GM12878 (cell line): Measurements from ENCODE around the gene SKAP1. TPM values are rescaled to one million over a fixed set of nuclear protein-coding genes. Genes with fewer than 3 reads are reported as not detected.

Experiments used
- ATAC-seq: fragments of 200-7000 bp; cut with Tn5 transposase; 3 replicates; pipeline ENCODE4 v1.9.1; 2020; ENCODE audit warnings: mild to moderate bottlenecking, moderate library complexity
- BruUV-seq: library from RNA; stranded (reverse); fragments of 400-500 nt; replicated peaks from 2 replicates; lab custom pipeline; 2021; lab: Mats Ljungman, UMichigan
- CTCF ChIA-PET: fragments of 300-600 bp; sonication (Branson Sonifier 250); formaldehyde crosslinking; extraction: SDS; loops from one replicate; lab custom pipeline; 2021; ENCODE audit warnings: inconsistent platforms; lab: Yijun Ruan, JAX
- POLR2A ChIA-PET: fragments of 350-600 bp; formaldehyde crosslinking; extraction: SDS; loops from one replicate; lab custom pipeline; 2021; ENCODE audit warnings: inconsistent platforms; lab: Charles Lee
- RAD21 ChIA-PET: fragments of 300-600 bp; sonication (Branson Sonifier 250); formaldehyde crosslinking; loops from one replicate; lab custom pipeline; 2023; ENCODE audit warnings: antibody characterized with exemption; ENCODE audit not compliant: unreplicated experiment; lab: Charles Lee
- SMC1A ChIA-PET: fragments of 300-600 bp; sonication (Branson Sonifier 250); formaldehyde crosslinking; loops from one replicate; lab custom pipeline; 2023; ENCODE audit not compliant: unreplicated experiment, uncharacterized antibody; lab: Charles Lee
- DNase-seq: peaks from one replicate; pipeline ENCODE4 v3.0.0-alpha.2; 2011; ENCODE audit warnings: low read depth, low spot score
- FAIRE-seq: peaks from 3 replicates; lab custom pipeline; 2011; peaks lifted over from hg19 to GRCh38; lab: Jason Lieb, UNC
- H2AFZ ChIP-seq: 2 replicates; pipeline ENCODE4 v1.6.0; 2011; ENCODE audit warnings: low read depth, low read length, control low read depth; ENCODE audit not compliant: control insufficient read depth
- H3K27ac ChIP-seq: 2 replicates; pipeline ENCODE4 v1.5.1; 2011; ENCODE audit warnings: control low read depth; ENCODE audit not compliant: control insufficient read depth, insufficient read depth
- H3K27me3 ChIP-seq, 2 experiments: replicated peaks in 1 of 2; 2 replicates each; pipeline versions ENCODE4 v1.6.0 to v1.6.1; 2011; ENCODE audit warnings: low read length in 1 of 2; ENCODE audit not compliant: control insufficient read depth in 2 of 2, insufficient read depth in 2 of 2
- H3K36me3 ChIP-seq, 2 experiments: 2 replicates each; pipeline ENCODE4 v1.5.1; 2011; ENCODE audit warnings: low read length in 1 of 2; ENCODE audit not compliant: control insufficient read depth in 2 of 2, insufficient read depth in 2 of 2
- H3K4me1 ChIP-seq: 2 replicates; pipeline ENCODE4 v1.6.1; 2011; ENCODE audit warnings: mild to moderate bottlenecking, low read length, moderate library complexity, mixed read lengths; ENCODE audit not compliant: control insufficient read depth, insufficient read depth
- H3K4me2 ChIP-seq: 2 replicates; pipeline ENCODE4 v1.6.0; 2011; ENCODE audit warnings: control low read depth; ENCODE audit not compliant: control insufficient read depth, insufficient read depth
- H3K4me3 ChIP-seq: fragments of 200-600 bp; sonication (generic); 2 replicates; pipeline ENCODE4 v1.5.1; 2016
- H3K79me2 ChIP-seq: 2 replicates; pipeline ENCODE4 v1.6.0; 2011; ENCODE audit warnings: low read length; ENCODE audit not compliant: control insufficient read depth, insufficient read depth
- H3K9ac ChIP-seq: 2 replicates; pipeline ENCODE4 v1.8.0; 2011; ENCODE audit warnings: low read length, control low read depth, mixed read lengths; ENCODE audit not compliant: control insufficient read depth, insufficient read depth
- H3K9me3 ChIP-seq: replicated peaks from 3 replicates; pipeline ENCODE4 v1.5.1; 2011; ENCODE audit warnings: mild to moderate bottlenecking, low read length; ENCODE audit not compliant: control insufficient read depth, insufficient read depth
- H4K20me1 ChIP-seq: 2 replicates; pipeline ENCODE4 v1.6.0; 2011; ENCODE audit not compliant: control insufficient read depth, insufficient read depth
- ATF7 ChIP-seq: fragments of 450-650 bp; IDR thresholded peaks from 2 replicates; pipeline ENCODE4 v1.6.1; 2016; ENCODE audit warnings: low read depth, mild to moderate bottlenecking
- BCL3 ChIP-seq: IDR thresholded peaks from 2 replicates; pipeline ENCODE4 v1.6.1; 2011; ENCODE audit warnings: borderline replicate concordance, low read depth, mild to moderate bottlenecking, moderate library complexity, low read length; ENCODE audit not compliant: insufficient read depth, poor library complexity, severe bottlenecking
- CBX5 ChIP-seq: sonication (generic); IDR thresholded peaks from 2 replicates; pipeline ENCODE4 v1.6.1; 2016; ENCODE audit warnings: low read depth, moderate library complexity, mild to moderate bottlenecking, inconsistent platforms
- GATAD2B ChIP-seq: fragments of 450-650 bp; conservative IDR thresholded peaks from 2 replicates; pipeline ENCODE4 v1.6.1; 2017; ENCODE audit warnings: low read depth, mild to moderate bottlenecking, moderate library complexity
- MEF2A ChIP-seq: IDR thresholded peaks from 2 replicates; pipeline ENCODE4 v1.6.1; 2011; ENCODE audit warnings: low read depth, mild to moderate bottlenecking, low read length, moderate library complexity; ENCODE audit not compliant: insufficient read depth
- PRDM15 ChIP-seq: fragments of 450-650 bp; formaldehyde crosslinking; IDR thresholded peaks from 2 replicates; pipeline ENCODE4 v1.4.0; 2020; ENCODE audit warnings: mild to moderate bottlenecking, moderate library complexity
- RFX5 ChIP-seq: IDR thresholded peaks from 2 replicates; pipeline ENCODE4 v1.6.1; 2011; ENCODE audit warnings: low read depth, low read length, improper control_type of control experiment
- TCF12 ChIP-seq: IDR thresholded peaks from 2 replicates; pipeline ENCODE4 v1.6.1; 2011; ENCODE audit warnings: low read depth, mild to moderate bottlenecking, low read length
- ZBTB4 ChIP-seq: fragments of 450-650 bp; formaldehyde crosslinking; IDR thresholded peaks from 2 replicates; pipeline ENCODE4 v1.4.0; 2022; ENCODE audit warnings: mild to moderate bottlenecking, moderate library complexity
- ZNF622 ChIP-seq: fragments of 450-650 bp; IDR thresholded peaks from 2 replicates; pipeline ENCODE4 v1.6.1; 2017; ENCODE audit warnings: mild to moderate bottlenecking, inconsistent platforms
- WGBS: methylation state at CpG from one replicate; pipeline ENCODE4 v1.1.6; 2016; ENCODE audit warnings: low lambda C conversion rate; ENCODE audit not compliant: insufficient replicate concordance, insufficient coverage; ENCODE audit errors: missing lambda C conversion rate; 5-methylcytosine and 5-hydroxymethylcytosine counted together
- in situ Hi-C: fragments of 300-500 bp; cut with MboI; formaldehyde crosslinking; loops from 9 replicates; pipeline ENCODE4 v1.14.3; 2018; ENCODE audit warnings: mixed read lengths
- intact Hi-C: fragments of 100-400 bp; cut with micrococcal nuclease; formaldehyde crosslinking; loops from one replicate; pipeline ENCODE4 v1.14.2; 2022; ENCODE audit not compliant: unreplicated experiment
- polyA plus RNA-seq, 11 experiments: library from polyadenylated mRNA; depleted of rRNA in 4 of 11; unstranded in 6 of 11; stranded (reverse) in 5 of 11; fragments of >200 nt; fragmentation: Nextera tagmentation in 4 of 11; fragmentation: Illumina TruSeq in 1 of 11; extraction: Ambion mirVana in 4 of 11; extraction: Trizol in 1 of 11; gene quantifications; 1 replicate in 1 of 11; 2 replicates in 10 of 11; pipeline versions ENCODE4 v1.2.1 to v1.2.3, GENCODE V29; 2011 to 2016; ENCODE audit warnings: inconsistent platforms in 2 of 11, missing spikeins in 2 of 11, low read depth in 1 of 11
- total RNA-seq, 4 experiments: library from RNA; depleted of rRNA in 3 of 4; stranded (reverse); fragments of >200 nt in 3 of 4; fragmentation: Illumina TruSeq in 1 of 4; extraction: Trizol in 1 of 4; gene quantifications; 2 replicates each; pipeline versions ENCODE4 v1.2.1 to v1.2.3, GENCODE V29; 2013 to 2021
- TF ChIP-seq, protein P1 (sequence below): fragments of 450-650 bp; IDR thresholded peaks from 2 replicates; pipeline ENCODE4 v1.6.1; 2017; ENCODE audit warnings: mild to moderate bottlenecking

The SKAP1 gene
- total and polyA plus RNA-seq, 10 of the 15 experiments (the other 5 are each of a cell fraction or from before 2014, with no cell fraction given) = 17.1 to 97.6 (median 35.9) TPM

DNA sequence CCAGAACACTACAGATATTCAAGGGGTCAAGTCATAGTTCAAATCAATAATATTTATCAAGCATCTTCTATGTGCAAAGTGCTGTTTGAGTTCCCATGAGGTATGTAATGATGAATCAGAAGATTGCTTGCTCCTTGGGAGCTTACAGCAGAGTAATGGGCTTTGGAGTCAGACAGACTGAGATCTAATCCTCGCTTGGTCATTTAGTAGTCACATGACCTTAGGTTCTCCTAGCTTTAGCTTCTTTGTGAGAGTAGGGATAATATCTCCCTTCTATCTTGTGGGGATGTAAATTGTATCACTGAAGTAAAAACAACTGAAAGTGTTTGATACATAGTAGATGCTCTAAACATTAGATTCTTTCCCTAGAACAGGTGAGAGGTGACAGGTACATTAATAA lies 292.4 kb downstream of the SKAP1 start:
- FAIRE-seq (no peak), DNase-seq (no peak), ATAC-seq (no peak)
- no peaks in the 10 kb centered on the region for H4K20me1 ChIP-seq
- H3K9ac ChIP-seq = no peak overlapping the region
- H3K36me3 ChIP-seq = no peaks in the 10 kb centered on the region; a peak in 2 of 4 replicates
- ChIA-PET POLR2A (interaction anchor here (0.5 kb wide), 1 partner anchor 47 kb away, joined by 3 read pairs; no protein-coding TSS in a partner anchor), CTCF (interaction anchor here (0.6 to 1.3 kb wide), 3 partner anchors 37 to 355 kb away, joined by 3 to 8 read pairs (median 3); no protein-coding TSS in a partner anchor), SMC1A (interaction anchor here (0.9 to 2.3 kb wide), 2 partner anchors 10 to 26 kb away, joined by 3 to 7 read pairs; no protein-coding TSS in a partner anchor), RAD21 (interaction anchor here (0.7 kb wide), 1 partner anchor 455 kb away, joined by 3 read pairs; no protein-coding TSS in a partner anchor)
- H3K27me3 ChIP-seq = no peaks in the 10 kb centered on the region
- no peaks in the 10 kb centered on the region for H3K79me2 ChIP-seq
- no peak overlapping the region for H2AFZ ChIP-seq
- no peak overlapping the region for H3K27ac ChIP-seq
- H3K9me3 ChIP-seq = no peaks in the 10 kb centered on the region
- no TSS peak for BruUV-seq
- in situ Hi-C loops = loop anchor here (5.0 kb wide), 1 partner anchor 110 kb away; no protein-coding TSS in a partner anchor
- intact Hi-C loops = no loop called here
- WGBS = 100% methylated on average over 1 of the region's 1 CpG
- no peak overlapping the region for H3K4me2 ChIP-seq
- no peak overlapping the region for H3K4me3 ChIP-seq
- 0 out of 2 replicates have a peak, but pooled peaks cover 1% of the 10 kb centered on the region for H3K4me1 ChIP-seq
- TF ChIP-seq ZBTB4 (CRISPR knock-in tag) (no peak), ATF7 (no peak), RFX5 (no peak), PRDM15 (CRISPR knock-in tag) (no peak), TCF12 (no peak), CBX5 (no peak), ZNF622 (no peak), MEF2A (no peak), GATAD2B (no peak), BCL3 (no peak)
- TF ChIP-seq, protein P1, sequence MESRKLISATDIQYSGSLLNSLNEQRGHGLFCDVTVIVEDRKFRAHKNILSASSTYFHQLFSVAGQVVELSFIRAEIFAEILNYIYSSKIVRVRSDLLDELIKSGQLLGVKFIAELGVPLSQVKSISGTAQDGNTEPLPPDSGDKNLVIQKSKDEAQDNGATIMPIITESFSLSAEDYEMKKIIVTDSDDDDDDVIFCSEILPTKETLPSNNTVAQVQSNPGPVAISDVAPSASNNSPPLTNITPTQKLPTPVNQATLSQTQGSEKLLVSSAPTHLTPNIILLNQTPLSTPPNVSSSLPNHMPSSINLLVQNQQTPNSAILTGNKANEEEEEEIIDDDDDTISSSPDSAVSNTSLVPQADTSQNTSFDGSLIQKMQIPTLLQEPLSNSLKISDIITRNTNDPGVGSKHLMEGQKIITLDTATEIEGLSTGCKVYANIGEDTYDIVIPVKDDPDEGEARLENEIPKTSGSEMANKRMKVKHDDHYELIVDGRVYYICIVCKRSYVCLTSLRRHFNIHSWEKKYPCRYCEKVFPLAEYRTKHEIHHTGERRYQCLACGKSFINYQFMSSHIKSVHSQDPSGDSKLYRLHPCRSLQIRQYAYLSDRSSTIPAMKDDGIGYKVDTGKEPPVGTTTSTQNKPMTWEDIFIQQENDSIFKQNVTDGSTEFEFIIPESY = no peak
